ENCODE results near the gene BHMT2.

Gene BHMT2

DNA sequence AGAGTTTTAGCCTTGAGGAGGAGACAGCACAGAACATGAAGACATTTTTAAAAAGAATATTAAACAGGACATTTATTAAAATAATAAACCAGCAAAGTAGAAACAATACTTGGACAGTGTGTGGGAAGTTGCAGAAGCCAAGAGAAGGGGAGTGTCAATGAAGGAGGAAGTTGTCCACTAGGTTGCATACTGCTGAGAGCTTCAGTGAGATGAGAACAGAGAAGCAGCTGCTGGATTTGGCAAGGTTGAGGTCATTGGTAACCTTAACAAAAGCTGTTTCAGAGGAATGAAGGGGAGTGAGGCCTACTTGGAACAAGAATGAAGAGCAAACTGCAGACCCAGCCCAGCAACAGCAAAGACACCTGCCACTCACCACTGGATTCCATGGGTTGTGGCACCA, 53.4 kb downstream of the BHMT2 start:
- DNase-seq, result no peak

DNA sequence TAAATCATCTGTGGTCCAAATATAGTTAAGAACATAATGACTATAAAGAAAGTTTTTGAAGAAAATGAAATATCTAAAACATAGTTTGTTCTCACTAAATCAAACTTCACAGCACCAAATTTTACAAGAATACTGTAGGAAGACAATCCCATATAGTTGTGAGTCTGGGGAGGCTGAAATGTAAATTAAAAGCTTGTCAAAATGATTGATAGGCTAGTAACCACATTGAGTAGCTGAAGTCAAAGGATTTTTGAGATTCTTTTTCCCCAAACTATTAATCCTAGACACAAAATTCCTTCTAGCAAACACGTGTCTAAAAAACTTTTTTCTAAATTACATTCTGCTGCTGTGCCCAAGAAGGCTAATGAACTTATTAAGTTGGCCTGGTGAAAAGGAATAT, 55.0 kb downstream of the BHMT2 start:
- DNase-seq, result no peak

DNA sequence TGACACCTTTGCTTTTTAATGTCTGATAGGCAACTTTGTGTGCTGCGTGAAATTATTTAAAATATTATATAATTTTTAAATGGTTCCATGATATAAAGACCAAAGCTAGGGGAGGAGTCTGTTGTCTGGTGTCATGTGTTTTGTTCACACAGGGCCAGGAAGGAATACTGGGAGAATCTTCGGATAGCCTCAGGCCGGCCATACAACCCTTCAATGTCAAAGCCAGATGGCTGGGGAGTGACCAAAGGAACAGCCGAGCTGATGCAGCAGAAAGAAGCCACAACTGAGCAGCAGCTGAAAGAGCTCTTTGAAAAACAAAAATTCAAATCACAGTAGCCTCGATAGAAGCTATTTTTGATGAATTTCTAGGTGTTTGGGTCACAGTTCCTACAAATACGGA, 61.2 kb downstream of the BHMT2 start:
- DNase-seq, result no peak

DNA sequence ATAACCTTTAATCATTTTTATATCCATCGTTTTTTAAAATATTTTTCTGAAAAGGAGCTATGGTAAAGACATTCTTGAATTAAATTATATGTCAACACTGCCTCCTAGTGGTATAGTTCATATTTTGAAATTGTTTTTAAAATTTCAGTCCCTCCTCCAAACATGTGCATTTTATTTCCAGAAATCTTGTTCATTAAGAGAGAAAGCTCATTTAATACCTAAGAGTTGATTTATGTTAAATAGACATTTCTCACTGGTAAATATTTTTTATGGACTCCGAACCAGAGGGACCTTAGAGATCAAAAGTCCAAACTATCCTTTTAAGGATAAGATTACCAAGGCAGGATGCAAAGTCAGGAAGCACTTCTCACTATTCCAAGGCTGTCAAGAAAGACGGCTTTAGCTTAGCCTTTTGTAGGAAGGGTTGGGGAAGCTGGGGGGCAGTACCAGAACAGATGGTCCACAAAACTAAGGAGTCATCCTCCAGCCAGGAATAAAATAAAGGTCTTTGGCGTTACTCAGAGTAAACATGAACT, 63.6 kb downstream of the BHMT2 start:
- DNase-seq, result peak; percentile 39

DNA sequence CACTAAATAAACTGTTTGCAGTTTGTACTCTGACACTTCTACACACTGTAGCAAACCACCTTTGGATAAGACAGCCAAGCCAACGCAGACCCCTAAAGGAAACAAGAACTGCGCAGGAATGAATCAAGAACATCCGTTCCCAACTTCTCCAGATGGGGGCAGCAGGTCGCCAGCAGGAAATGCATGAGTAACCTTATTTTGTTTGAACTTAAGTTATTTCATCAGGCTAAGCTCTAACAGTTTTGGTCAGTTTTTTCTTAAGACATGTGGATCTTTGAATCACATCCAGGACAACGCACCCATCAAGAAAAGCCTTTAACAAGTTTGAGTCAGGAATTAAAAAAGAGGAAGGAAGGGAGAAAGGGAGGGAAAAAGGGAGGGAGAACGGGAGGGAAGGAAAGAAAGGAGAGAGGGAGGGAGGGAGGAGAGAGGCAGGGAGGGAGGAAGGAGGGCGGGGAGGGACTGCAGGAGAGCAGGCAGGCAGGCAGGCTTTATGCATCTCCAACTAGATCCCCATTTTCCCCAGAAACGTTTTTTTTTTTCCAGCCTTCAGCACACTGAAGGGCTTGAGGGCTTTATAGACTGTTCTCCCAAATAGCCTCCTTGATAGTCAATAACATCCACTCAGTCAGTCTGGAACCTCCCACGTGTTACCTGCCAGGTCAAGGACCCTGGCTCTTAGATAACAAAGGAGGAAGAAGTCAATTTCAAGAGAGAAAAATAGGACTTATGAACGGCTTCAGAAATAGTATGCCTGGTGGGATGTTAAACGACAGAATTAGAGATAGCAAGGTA, 64.3 kb downstream of the BHMT2 start:
- DNase-seq, result peak; percentile 84

DNA sequence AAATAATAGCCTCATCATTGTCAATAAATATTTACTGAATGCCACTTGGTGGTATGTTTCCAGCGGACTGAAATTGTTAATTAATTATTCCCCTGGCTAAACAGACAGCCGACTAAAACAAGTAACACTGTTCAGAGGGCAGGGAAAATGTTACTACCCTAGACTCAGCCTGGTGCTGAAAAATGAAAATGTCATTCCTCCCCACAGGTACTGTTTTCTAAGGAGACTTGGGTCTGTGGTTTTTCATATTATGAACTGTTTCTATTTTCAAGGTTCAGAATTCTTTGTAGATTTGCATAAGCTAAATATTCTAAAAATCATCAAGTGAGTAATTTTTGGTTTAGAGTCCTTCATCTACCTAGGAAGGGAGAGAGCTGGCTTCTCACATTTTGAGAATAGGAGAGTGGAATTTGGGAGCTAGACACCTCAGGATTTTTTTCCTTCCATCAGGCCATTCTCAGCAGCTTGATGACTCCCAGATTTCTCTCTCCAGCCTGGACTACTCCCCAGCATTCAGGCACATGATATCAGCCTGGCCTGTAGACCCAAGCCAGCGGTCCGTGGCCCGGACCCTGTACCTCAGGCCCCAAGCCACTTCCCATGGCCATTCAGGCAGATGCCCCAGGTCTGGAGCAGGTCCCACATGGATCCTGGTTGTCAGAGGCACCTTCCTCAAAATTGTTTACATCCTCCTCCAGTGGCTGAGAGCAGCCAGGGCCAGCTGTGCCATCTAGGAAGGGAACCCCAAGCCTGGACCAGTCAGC, 66.4 kb downstream of the BHMT2 start:
- no peak for DNase-seq

DNA sequence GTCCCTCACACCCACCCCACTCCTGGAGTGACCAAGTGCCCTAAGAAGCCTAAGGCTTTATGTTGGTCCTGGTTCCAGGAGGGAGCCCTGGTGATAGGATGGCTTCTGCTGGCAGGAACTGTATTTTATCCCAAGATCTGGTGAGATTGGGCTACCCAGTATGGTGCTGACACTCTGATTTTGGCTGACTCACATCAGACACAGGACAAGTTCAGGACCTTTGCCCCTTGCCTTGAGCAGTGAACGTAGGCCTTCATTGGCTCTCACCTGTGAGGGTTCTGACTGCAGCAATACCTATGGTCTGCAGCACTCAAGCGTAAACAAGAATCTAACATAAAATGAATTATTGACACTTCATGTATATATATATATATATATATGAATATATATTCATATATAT, 67.1 kb downstream of the BHMT2 start:
- DNase-seq, result no peak

All from retina (tissue), 1 donor.